IMR-90 (cell line): ENCODE results near the gene PRMT1. TPM values are rescaled to one million over a fixed set of nuclear protein-coding genes. Genes with fewer than 3 reads are reported as not detected.

Source experiments
- ATAC-seq: fragments of 200-7000 bp; cut with Tn5 transposase; 2 replicates; pipeline ENCODE4 v1.9.1; 2020; ENCODE audit warnings: low read depth, mild to moderate bottlenecking, moderate library complexity
- BruUV-seq: library from RNA; stranded (reverse); fragments of 400-500 nt; replicated peaks from 2 replicates; lab custom pipeline; 2021; lab: Mats Ljungman, UMichigan
- CTCF ChIA-PET: fragments of 300-600 bp; formaldehyde crosslinking; extraction: SDS; loops from one replicate; lab custom pipeline; 2021; ENCODE audit warnings: antibody characterized with exemption; lab: Yijun Ruan, JAX
- POLR2A ChIA-PET: fragments of 300-600 bp; sonication (Branson Sonifier 250); formaldehyde crosslinking; loops from one replicate; lab custom pipeline; 2022; ENCODE audit warnings: antibody characterized with exemption; ENCODE audit not compliant: unreplicated experiment; lab: Charles Lee
- DNase-seq: peaks from one replicate; pipeline ENCODE4 v3.0.0; 2013
- H2AFZ ChIP-seq: replicated peaks from 2 replicates; pipeline ENCODE3; 2013; ENCODE audit warnings: low read length, mild to moderate bottlenecking; ENCODE audit not compliant: poor library complexity
- H2AK5ac ChIP-seq: 2 replicates; pipeline ENCODE4 v1.6.1; 2013; ENCODE audit warnings: low read depth, low read length, inconsistent platforms
- H2AK9ac ChIP-seq: replicated peaks from 2 replicates; pipeline ENCODE3; 2013; ENCODE audit warnings: mild to moderate bottlenecking, low read depth, low read length, moderate library complexity; ENCODE audit not compliant: poor library complexity
- H2BK120ac ChIP-seq: 2 replicates; pipeline ENCODE4 v1.6.1; 2013; ENCODE audit warnings: low read depth, low read length, inconsistent platforms
- H2BK15ac ChIP-seq: 3 replicates; pipeline ENCODE4 v1.6.1; 2013; ENCODE audit warnings: low read depth, low read length, inconsistent platforms
- H2BK20ac ChIP-seq: 2 replicates; pipeline ENCODE4 v1.6.1; 2013; ENCODE audit warnings: low read depth, mild to moderate bottlenecking, inconsistent platforms, low read length, moderate library complexity
- H2BK5ac ChIP-seq: 2 replicates; pipeline ENCODE4 v1.6.1; 2013; ENCODE audit warnings: mild to moderate bottlenecking, low read depth, low read length, inconsistent platforms; ENCODE audit not compliant: poor library complexity, severe bottlenecking
- H3K14ac ChIP-seq: replicated peaks from 2 replicates; pipeline ENCODE4 v1.6.1; 2013; ENCODE audit warnings: low read depth, low read length, inconsistent platforms
- H3K18ac ChIP-seq: 2 replicates; pipeline ENCODE4 v1.6.1; 2013; ENCODE audit warnings: low read depth, low read length, control low read depth
- H3K23ac ChIP-seq: 2 replicates; pipeline ENCODE4 v1.6.1; 2013; ENCODE audit warnings: low read depth, low read length, inconsistent platforms
- H3K27ac ChIP-seq: 2 replicates; pipeline ENCODE4 v1.5.1; 2013; ENCODE audit warnings: mild to moderate bottlenecking, control low read depth, low read length; ENCODE audit not compliant: insufficient read depth
- H3K27me3 ChIP-seq: 2 replicates; pipeline ENCODE4 v1.6.1; 2013; ENCODE audit warnings: low read length; ENCODE audit not compliant: control insufficient read depth, insufficient read depth
- H3K36me3 ChIP-seq: 2 replicates; pipeline ENCODE4 v1.6.1; 2013; ENCODE audit warnings: low read length, mixed read lengths; ENCODE audit not compliant: control insufficient read depth, insufficient read depth
- H3K4ac ChIP-seq: 2 replicates; pipeline ENCODE4 v1.6.1; 2013; ENCODE audit warnings: low read depth, low read length, inconsistent platforms
- H3K4me1 ChIP-seq: 2 replicates; pipeline ENCODE4 v1.6.1; 2013; ENCODE audit warnings: low read length, mixed read lengths; ENCODE audit not compliant: control insufficient read depth, insufficient read depth
- H3K4me2 ChIP-seq: 2 replicates; pipeline ENCODE4 v1.6.1; 2013; ENCODE audit warnings: low read depth, mild to moderate bottlenecking, control low read depth, low read length, moderate library complexity
- H3K4me3 ChIP-seq: 2 replicates; pipeline ENCODE4 v1.5.1; 2013; ENCODE audit warnings: low read depth, mild to moderate bottlenecking, control low read depth, low read length, moderate library complexity; ENCODE audit not compliant: insufficient read depth
- H3K56ac ChIP-seq: 2 replicates; pipeline ENCODE4 v1.6.1; 2013; ENCODE audit warnings: low read length, inconsistent platforms; ENCODE audit not compliant: insufficient read depth; ENCODE audit errors: extremely low read depth
- H3K79me1 ChIP-seq, 2 experiments: 2 replicates each; pipeline ENCODE4 v1.6.1; 2013; ENCODE audit warnings: low read length in 2 of 2, inconsistent platforms in 1 of 2, low read depth in 1 of 2
- H3K9ac ChIP-seq: 2 replicates; pipeline ENCODE4 v1.6.1; 2013; ENCODE audit warnings: low read depth, low read length, control low read depth
- H3K9me1 ChIP-seq: 2 replicates; pipeline ENCODE4 v1.6.1; 2013; ENCODE audit warnings: low read length, inconsistent platforms; ENCODE audit not compliant: insufficient read depth
- H3K9me3 ChIP-seq: 2 replicates; pipeline ENCODE4 v1.6.1; 2013; ENCODE audit warnings: low read length; ENCODE audit not compliant: control insufficient read depth, insufficient read depth
- H4K20me1 ChIP-seq: 2 replicates; pipeline ENCODE4 v1.6.1; 2013; ENCODE audit warnings: low read length, inconsistent platforms; ENCODE audit not compliant: insufficient read depth
- H4K5ac ChIP-seq: 2 replicates; pipeline ENCODE4 v1.6.1; 2013; ENCODE audit warnings: mild to moderate bottlenecking, low read depth, low read length, control low read depth
- H4K8ac ChIP-seq, 2 experiments: 2 replicates each; pipeline ENCODE4 v1.6.1; 2013; ENCODE audit warnings: low read depth in 2 of 2, low read length in 2 of 2, control low read depth in 1 of 2, inconsistent platforms in 1 of 2
- H4K91ac ChIP-seq: 2 replicates; pipeline ENCODE4 v1.6.1; 2013; ENCODE audit warnings: low read depth, low read length, inconsistent platforms; ENCODE audit not compliant: insufficient read depth
- BHLHE40 ChIP-seq: fragments of 150-350 bp; IDR thresholded peaks from 2 replicates; pipeline ENCODE4 v1.6.1; 2016; ENCODE audit warnings: mild to moderate bottlenecking, low read depth, low read length
- CEBPB ChIP-seq: IDR thresholded peaks from 2 replicates; pipeline ENCODE4 v1.6.1; 2012; ENCODE audit warnings: low read depth, low read length, improper control_type of control experiment
- CHD1 ChIP-seq: IDR thresholded peaks from 2 replicates; pipeline ENCODE4 v1.6.1; 2012; ENCODE audit warnings: low read depth, low read length, improper control_type of control experiment
- CTCF ChIP-seq: conservative IDR thresholded peaks from 2 replicates; pipeline ENCODE4 v1.5.1; 2012; ENCODE audit warnings: mild to moderate bottlenecking, low read depth, low read length, improper control_type of control experiment
- FOS ChIP-seq: fragments of 150-350 bp; IDR thresholded peaks from 2 replicates; pipeline ENCODE4 v1.6.1; 2016; ENCODE audit warnings: low read depth, low read length
- MAFK ChIP-seq: IDR thresholded peaks from 2 replicates; pipeline ENCODE4 v1.6.1; 2012; ENCODE audit warnings: low read depth, low read length, improper control_type of control experiment
- MAZ ChIP-seq: IDR thresholded peaks from 2 replicates; pipeline ENCODE4 v1.6.1; 2012; ENCODE audit warnings: low read depth, mild to moderate bottlenecking, low read length, improper control_type of control experiment, moderate library complexity, borderline replicate concordance
- MXI1 ChIP-seq: IDR thresholded peaks from 2 replicates; pipeline ENCODE4 v1.6.1; 2012; ENCODE audit warnings: low read depth, mild to moderate bottlenecking, low read length, moderate library complexity, borderline replicate concordance
- NFE2L2 ChIP-seq: fragments of 150-350 bp; IDR thresholded peaks from 2 replicates; pipeline ENCODE4 v1.6.1; 2016; ENCODE audit warnings: low read depth, mild to moderate bottlenecking, low read length
- POLR2A ChIP-seq: IDR thresholded peaks from 2 replicates; pipeline ENCODE4 v1.6.1; 2012; ENCODE audit warnings: mild to moderate bottlenecking, low read depth, low read length
- RAD21 ChIP-seq: IDR thresholded peaks from 2 replicates; pipeline ENCODE4 v1.6.1; 2012; ENCODE audit warnings: low read length, improper control_type of control experiment
- RCOR1 ChIP-seq: IDR thresholded peaks from 2 replicates; pipeline ENCODE4 v1.6.1; 2012; ENCODE audit warnings: mild to moderate bottlenecking, low read length, improper control_type of control experiment; ENCODE audit not compliant: insufficient replicate concordance
- RFX5 ChIP-seq: IDR thresholded peaks from 2 replicates; pipeline ENCODE4 v1.8.0; 2012; ENCODE audit warnings: low read depth, mild to moderate bottlenecking, low read length, moderate library complexity
- SMC3 ChIP-seq: fragments of 150-350 bp; IDR thresholded peaks from 2 replicates; pipeline ENCODE4 v1.6.1; 2016; ENCODE audit warnings: low read depth, mild to moderate bottlenecking, antibody characterized with exemption, low read length, moderate library complexity
- USF2 ChIP-seq: fragments of 150-350 bp; IDR thresholded peaks from 2 replicates; pipeline ENCODE4 v1.6.1; 2017; ENCODE audit warnings: mild to moderate bottlenecking, antibody characterized with exemption, low read length, low read depth
- WGBS, 2 experiments: methylation state at CpG; one replicate each; pipeline versions ENCODE4 v1.1.5 to v1.1.7; 2013; ENCODE audit warnings: missing lambda C conversion rate in 2 of 2; ENCODE audit not compliant: insufficient read length in 1 of 2; ENCODE audit errors: extremely low coverage in 2 of 2; 5-methylcytosine and 5-hydroxymethylcytosine counted together
- dilution Hi-C: fragments of 300-500 bp; cut with HindIII; formaldehyde crosslinking; loops from one replicate; pipeline ENCODE4 v1.14.3; 2018; ENCODE audit warnings: low sequenced_read_pairs; ENCODE audit not compliant: unreplicated experiment
- in situ Hi-C: fragments of 300-500 bp; cut with MboI; formaldehyde crosslinking; loops from 3 replicates; pipeline ENCODE4 v1.14.3; 2019; ENCODE audit warnings: low sequenced_read_pairs, inconsistent platforms, mixed read lengths
- intact Hi-C: fragments of 100-400 bp; cut with micrococcal nuclease; formaldehyde crosslinking; loops from 2 replicates; pipeline ENCODE4 v1.10.0; 2022
- polyA plus RNA-seq, 3 experiments: library from polyadenylated mRNA; depleted of rRNA; stranded (reverse); fragments of >200 nt; gene quantifications; 2 replicates each; pipeline ENCODE4 v1.2.3, GENCODE V29; 2012; ENCODE audit warnings: low replicate concordance in 1 of 3
- total RNA-seq: library from RNA; depleted of rRNA; stranded (reverse); fragments of >200 nt; gene quantifications from 2 replicates; pipeline ENCODE4 v1.2.3, GENCODE V29; 2012
- TF ChIP-seq, protein P1 (sequence below): fragments of 150-350 bp; IDR thresholded peaks from 2 replicates; pipeline ENCODE4 v1.6.1; 2016; ENCODE audit warnings: low read depth, mild to moderate bottlenecking, low read length, moderate library complexity, borderline replicate concordance

Gene PRMT1
- total and polyA plus RNA-seq, 2 of the 4 experiments (the other 2 are of a cell fraction) = 497 to 840 TPM

DNA sequence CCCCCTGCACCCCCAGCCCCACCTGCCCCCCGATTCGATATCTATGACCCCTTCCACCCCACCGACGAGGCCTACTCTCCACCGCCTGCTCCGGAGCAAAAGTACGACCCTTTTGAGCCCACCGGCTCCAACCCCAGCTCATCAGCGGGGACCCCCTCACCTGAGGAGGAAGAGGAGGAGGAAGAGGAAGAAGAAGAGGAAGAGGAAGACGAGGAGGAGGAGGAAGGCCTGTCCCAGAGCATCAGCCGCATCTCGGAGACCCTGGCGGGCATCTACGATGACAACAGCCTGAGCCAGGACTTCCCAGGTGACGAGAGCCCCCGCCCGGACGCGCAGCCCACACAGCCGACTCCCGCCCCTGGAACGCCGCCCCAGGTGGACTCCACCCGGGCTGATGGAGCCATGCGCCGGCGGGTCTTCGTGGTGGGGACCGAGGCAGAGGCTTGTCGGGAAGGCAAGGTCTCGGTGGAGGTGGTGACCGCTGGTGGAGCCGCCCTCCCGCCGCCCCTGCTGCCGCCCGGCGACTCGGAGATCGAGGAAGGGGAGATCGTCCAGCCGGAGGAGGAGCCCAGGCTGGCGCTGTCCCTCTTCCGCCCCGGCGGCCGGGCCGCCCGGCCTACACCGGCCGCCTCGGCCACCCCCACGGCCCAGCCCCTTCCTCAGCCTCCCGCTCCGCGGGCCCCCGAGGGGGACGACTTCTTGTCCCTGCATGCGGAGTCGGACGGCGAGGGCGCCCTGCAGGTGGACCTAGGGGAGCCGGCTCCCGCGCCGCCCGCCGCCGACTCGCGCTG, 25.8 kb upstream of the PRMT1 start:
- H2BK5ac ChIP-seq = no peak overlapping the region
- no peak overlapping the region for H3K4ac ChIP-seq
- H2AK5ac ChIP-seq = no peak overlapping the region
- BruUV-seq = no TSS peak
- H2BK20ac ChIP-seq = no peak overlapping the region
- dilution Hi-C loops = no loop called here
- H4K5ac ChIP-seq = no peak overlapping the region
- no peaks in the 10 kb centered on the region for H3K9me3 ChIP-seq
- no peaks in the 10 kb centered on the region for H3K27me3 ChIP-seq
- no peak overlapping the region for H2BK120ac ChIP-seq
- H3K9me1 ChIP-seq = no peaks in the 10 kb centered on the region
- peaks cover 32 to 64% of the 10 kb centered on the region in 2 experiments for H3K79me1 ChIP-seq
- peaks cover 35% of the 10 kb centered on the region for H4K20me1 ChIP-seq
- 97% methylated on average over 33 of the region's 72 CpGs; no CpG with 5 or more reads in 1 of the 2 experiments for WGBS, 2 experiments
- no peak overlapping the region for H3K23ac ChIP-seq
- no peak for ATAC-seq
- H3K4me2 ChIP-seq = no peak overlapping the region
- no peak overlapping the region for H3K4me3 ChIP-seq
- no peak overlapping the region for H2BK15ac ChIP-seq
- no peak overlapping the region for H2AFZ ChIP-seq
- ChIA-PET CTCF (no interaction called here), POLR2A (no interaction called here)
- H3K14ac ChIP-seq = no peak overlapping the region
- peaks cover 78% of the 10 kb centered on the region for H3K36me3 ChIP-seq
- H4K8ac ChIP-seq = no peak overlapping the region
- H3K27ac ChIP-seq = no peak overlapping the region
- H3K4me1 ChIP-seq = no peaks in the 10 kb centered on the region
- intact Hi-C loops = no loop called here
- H3K56ac ChIP-seq = no peak overlapping the region
- H3K9ac ChIP-seq = no peak overlapping the region
- in situ Hi-C loops = no loop called here
- H3K18ac ChIP-seq = no peak overlapping the region
- TF ChIP-seq CTCF (no peak), SMC3 (no peak), FOS (no peak), RCOR1 (no peak), NFE2L2 (no peak), CHD1 (no peak), POLR2A (no peak), CEBPB (no peak), MAZ (no peak), RAD21 (no peak), BHLHE40 (no peak), RFX5 (no peak), MAFK (no peak), USF2 (no peak), MXI1 (no peak)
- TF ChIP-seq, protein P1, sequence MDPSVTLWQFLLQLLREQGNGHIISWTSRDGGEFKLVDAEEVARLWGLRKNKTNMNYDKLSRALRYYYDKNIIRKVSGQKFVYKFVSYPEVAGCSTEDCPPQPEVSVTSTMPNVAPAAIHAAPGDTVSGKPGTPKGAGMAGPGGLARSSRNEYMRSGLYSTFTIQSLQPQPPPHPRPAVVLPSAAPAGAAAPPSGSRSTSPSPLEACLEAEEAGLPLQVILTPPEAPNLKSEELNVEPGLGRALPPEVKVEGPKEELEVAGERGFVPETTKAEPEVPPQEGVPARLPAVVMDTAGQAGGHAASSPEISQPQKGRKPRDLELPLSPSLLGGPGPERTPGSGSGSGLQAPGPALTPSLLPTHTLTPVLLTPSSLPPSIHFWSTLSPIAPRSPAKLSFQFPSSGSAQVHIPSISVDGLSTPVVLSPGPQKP = no peak
- H2AK9ac ChIP-seq = no peak overlapping the region
- no peak overlapping the region for H4K91ac ChIP-seq
- DNase-seq = no peak
